Lung (tissue), 12 donors: ENCODE data around the gene RBKS. TPM values are rescaled to one million over a fixed set of nuclear protein-coding genes. Genes with fewer than 3 reads are reported as not detected.

Source experiments
- ATAC-seq: fragments of 200-7000 bp; cut with Tn5 transposase; one replicate; pipeline ENCODE4 v1.9.1; 2020; ENCODE audit warnings: moderate number of reproducible peaks; ENCODE audit not compliant: insufficient read depth, low FRiP score
- DNase-seq, 3 donors: peaks; one replicate each; pipeline ENCODE4 v3.0.0-alpha.2; 2013 to 2017
- H3K27ac ChIP-seq, 2 donors: one replicate each; pipeline ENCODE4 v1.5.1; 2013; ENCODE audit warnings: mild to moderate bottlenecking in 2 of 2, moderate library complexity in 2 of 2, control low read depth in 1 of 2, inconsistent platforms in 1 of 2, low read depth in 1 of 2, low read length in 1 of 2
- H3K27me3 ChIP-seq, 3 donors: one replicate each; pipeline ENCODE4 v1.5.1; 2013; ENCODE audit warnings: low read length in 2 of 3; ENCODE audit not compliant: control insufficient read depth in 3 of 3, insufficient read depth in 3 of 3
- H3K36me3 ChIP-seq, 4 donors: one replicate each; pipeline ENCODE4 v1.5.1; 2013; ENCODE audit warnings: low read length in 4 of 4, mild to moderate bottlenecking in 1 of 4, moderate library complexity in 1 of 4; ENCODE audit not compliant: control insufficient read depth in 4 of 4, insufficient read depth in 4 of 4
- H3K4me1 ChIP-seq, 5 donors: one replicate each; pipeline ENCODE4 v1.5.1; 2013; ENCODE audit warnings: low read length in 5 of 5, mild to moderate bottlenecking in 2 of 5, moderate library complexity in 1 of 5; ENCODE audit not compliant: control insufficient read depth in 5 of 5, insufficient read depth in 5 of 5
- H3K4me3 ChIP-seq: one replicate; pipeline ENCODE4 v1.5.1; 2013; ENCODE audit warnings: mild to moderate bottlenecking, control low read depth, moderate library complexity
- H3K9ac ChIP-seq, 2 donors: one replicate each; pipeline ENCODE4 v1.5.1; 2013; ENCODE audit warnings: low read length in 2 of 2, control low read depth in 1 of 2; ENCODE audit not compliant: insufficient read depth in 1 of 2
- H3K9me3 ChIP-seq, 4 donors: one replicate each; pipeline ENCODE4 v1.5.1; 2013; ENCODE audit warnings: low read length in 3 of 4, mild to moderate bottlenecking in 1 of 4, moderate library complexity in 1 of 4; ENCODE audit not compliant: control insufficient read depth in 4 of 4, insufficient read depth in 3 of 4
- WGBS, 2 donors: extraction: QIAGEN DNeasy Blood & Tissue Kit; methylation state at CpG; one replicate each; pipeline ENCODE4 v1.1.7; 2013; 5-methylcytosine and 5-hydroxymethylcytosine counted together
- polyA plus RNA-seq, 2 donors: library from polyadenylated mRNA; stranded (reverse); fragments of 200-250 nt; gene quantifications; one replicate each; pipeline ENCODE4 v1.2.1, GENCODE V29; 2013
- total RNA-seq, 2 donors: library from RNA; depleted of rRNA in 1 of 2; stranded (reverse); fragments of >200 nt in 1 of 2; gene quantifications; one replicate each; pipeline ENCODE4 v1.2.1, GENCODE V29; 2014 to 2021
- TF ChIP-seq, protein P1 (sequence below): IDR thresholded peaks from 2 replicates; pipeline ENCODE4 v1.5.1; 2012; ENCODE audit warnings: mild to moderate bottlenecking; ENCODE audit errors: control extremely low read depth, extremely low read depth
- donor health status: control.
- donor health status: control.
- donor health status: Bipolar disorder and iron deficiency.
- donor health status: healthy.
- donor health status: DM: yes; HTN: yes; CAD: no.

Gene RBKS
- total and polyA plus RNA-seq, 4 donors, result 3.9 to 5.1 (median 4.9) TPM

GRCh38 chr2:27831279-27832050, 58.7 kb downstream of the RBKS start:
- no peaks in the 10 kb centered on the region for H3K27me3 ChIP-seq
- H3K9ac ChIP-seq, result no peak overlapping the region
- DNase-seq (no peak), ATAC-seq (no peak)
- no peak overlapping the region for H3K27ac ChIP-seq
- peaks cover 0 to 2% (median 0%) of the 10 kb centered on the region in 4 donors for H3K9me3 ChIP-seq
- peaks cover 0 to 3% (median 0%) of the 10 kb centered on the region in 4 donors for H3K36me3 ChIP-seq
- no peak overlapping the region for H3K4me3 ChIP-seq
- no peaks in the 10 kb centered on the region for H3K4me1 ChIP-seq
- TF ChIP-seq, protein P1, sequence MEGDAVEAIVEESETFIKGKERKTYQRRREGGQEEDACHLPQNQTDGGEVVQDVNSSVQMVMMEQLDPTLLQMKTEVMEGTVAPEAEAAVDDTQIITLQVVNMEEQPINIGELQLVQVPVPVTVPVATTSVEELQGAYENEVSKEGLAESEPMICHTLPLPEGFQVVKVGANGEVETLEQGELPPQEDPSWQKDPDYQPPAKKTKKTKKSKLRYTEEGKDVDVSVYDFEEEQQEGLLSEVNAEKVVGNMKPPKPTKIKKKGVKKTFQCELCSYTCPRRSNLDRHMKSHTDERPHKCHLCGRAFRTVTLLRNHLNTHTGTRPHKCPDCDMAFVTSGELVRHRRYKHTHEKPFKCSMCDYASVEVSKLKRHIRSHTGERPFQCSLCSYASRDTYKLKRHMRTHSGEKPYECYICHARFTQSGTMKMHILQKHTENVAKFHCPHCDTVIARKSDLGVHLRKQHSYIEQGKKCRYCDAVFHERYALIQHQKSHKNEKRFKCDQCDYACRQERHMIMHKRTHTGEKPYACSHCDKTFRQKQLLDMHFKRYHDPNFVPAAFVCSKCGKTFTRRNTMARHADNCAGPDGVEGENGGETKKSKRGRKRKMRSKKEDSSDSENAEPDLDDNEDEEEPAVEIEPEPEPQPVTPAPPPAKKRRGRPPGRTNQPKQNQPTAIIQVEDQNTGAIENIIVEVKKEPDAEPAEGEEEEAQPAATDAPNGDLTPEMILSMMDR, result no peak
- 48 to 77% methylated on average over 7 of the region's 7 CpGs for WGBS, 2 donors

- Histone ChIP-seq H3K27ac (peak overlapping the region in 1 of 2 donors; percentile 36), H3K36me3 (peaks cover 0 to 3% (median 0%) of the 10 kb centered on the region in 4 donors), H3K9ac (no peak overlapping the region), H3K4me1 (no peaks in the 10 kb centered on the region), H3K27me3 (no peaks in the 10 kb centered on the region), H3K9me3 (peaks cover 0 to 2% (median 0%) of the 10 kb centered on the region in 4 donors), H3K4me3 (no peak overlapping the region)
- DNase-seq (no peak), ATAC-seq (no peak)
- WGBS, 2 donors, result 85 to 87% methylated on average over 4 of the region's 4 CpGs
- TF ChIP-seq, protein P1, result no peak
Measured at GRCh38 chr2:27830656-27831055, 59.5 kb downstream of the RBKS start.

DNA sequence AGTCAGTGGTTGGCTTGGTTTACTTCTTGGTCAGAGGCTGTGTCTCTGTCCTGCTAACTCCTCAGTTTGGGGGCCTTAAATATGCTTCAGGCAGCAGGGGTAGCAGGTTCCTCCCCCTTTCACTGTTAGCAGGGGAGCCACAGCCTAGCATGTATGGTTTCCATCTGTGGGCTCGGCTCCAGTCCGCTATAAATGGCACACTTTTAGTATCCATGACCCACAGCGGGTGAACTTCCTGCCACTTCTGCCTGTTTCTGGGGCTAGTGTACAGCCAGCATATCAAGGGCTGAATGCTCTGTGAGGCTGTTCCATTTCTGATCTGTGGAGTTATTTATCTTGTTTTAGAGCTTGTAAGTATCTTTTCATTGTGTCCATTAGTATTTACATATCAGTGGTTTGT, 60.4 kb downstream of the RBKS start:
- Histone ChIP-seq H3K9ac (no peak overlapping the region), H3K4me1 (no peaks in the 10 kb centered on the region), H3K36me3 (peaks cover 0 to 3% (median 0%) of the 10 kb centered on the region in 4 donors), H3K27ac (no peak overlapping the region), H3K27me3 (no peaks in the 10 kb centered on the region), H3K4me3 (no peak overlapping the region), H3K9me3 (peaks cover 0 to 2% (median 0%) of the 10 kb centered on the region in 4 donors)
- no peak for ATAC-seq
- WGBS, 2 donors, result 77 to 81% methylated on average over 3 of the region's 3 CpGs
- no peak for DNase-seq
- TF ChIP-seq, protein P1, result no peak
